COR-L47 (cell line): ENCODE data around the gene TP63.

ENCODE experiments used
- DNase-seq: peaks from one replicate; lab custom pipeline; 2025; lab: John Stamatoyannopoulos, UW

The TP63 gene

DNA sequence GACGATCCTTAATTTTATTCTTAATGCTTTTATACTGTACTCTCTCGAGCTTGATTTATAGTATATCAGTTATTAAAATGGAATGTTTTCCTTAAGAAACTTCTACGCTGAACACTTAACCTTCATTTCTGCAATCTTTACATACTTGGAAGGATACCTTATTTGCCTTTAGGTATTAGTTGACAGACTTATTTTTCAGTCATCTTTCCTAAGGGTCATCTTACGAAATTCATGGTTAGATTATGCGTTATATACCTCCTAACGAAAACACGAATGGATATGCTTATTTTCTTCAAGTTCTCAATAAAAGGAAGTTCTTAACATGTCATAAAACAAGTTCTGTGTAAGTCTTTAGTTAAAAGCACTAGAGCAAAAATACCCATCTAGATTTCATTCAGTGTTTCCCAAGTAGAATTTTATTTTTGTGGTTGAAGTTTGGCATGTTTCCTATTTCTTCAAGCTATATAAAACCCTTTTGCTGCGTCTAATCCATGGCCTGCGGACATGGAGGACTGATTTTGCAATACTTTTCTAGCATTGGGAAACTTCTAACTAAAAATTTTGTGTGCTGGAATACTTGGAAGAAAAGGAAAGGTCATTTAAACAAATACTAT is 231.3 kb downstream of the TP63 start:
- DNase-seq: no peak

DNA sequence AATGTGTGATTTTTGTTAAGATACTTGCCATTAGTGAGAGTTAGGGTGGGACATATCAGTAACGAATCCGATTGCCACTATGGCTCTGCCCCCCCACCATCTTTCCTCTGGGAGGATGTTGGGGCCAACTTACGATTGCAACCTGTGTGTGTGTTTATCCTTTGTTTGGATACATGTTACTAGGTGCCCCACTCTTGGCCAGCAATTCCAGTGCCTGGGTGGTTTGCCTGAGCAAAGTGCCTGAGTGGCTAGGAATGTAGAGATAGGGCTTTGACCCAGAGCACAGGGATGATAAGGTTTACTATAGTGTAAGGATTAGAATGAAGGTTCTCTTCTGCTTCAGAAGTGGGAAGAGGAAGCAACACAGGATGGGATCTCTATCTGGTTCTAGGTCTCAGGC is 231.8 kb downstream of the TP63 start:
- DNase-seq: no peak

DNA sequence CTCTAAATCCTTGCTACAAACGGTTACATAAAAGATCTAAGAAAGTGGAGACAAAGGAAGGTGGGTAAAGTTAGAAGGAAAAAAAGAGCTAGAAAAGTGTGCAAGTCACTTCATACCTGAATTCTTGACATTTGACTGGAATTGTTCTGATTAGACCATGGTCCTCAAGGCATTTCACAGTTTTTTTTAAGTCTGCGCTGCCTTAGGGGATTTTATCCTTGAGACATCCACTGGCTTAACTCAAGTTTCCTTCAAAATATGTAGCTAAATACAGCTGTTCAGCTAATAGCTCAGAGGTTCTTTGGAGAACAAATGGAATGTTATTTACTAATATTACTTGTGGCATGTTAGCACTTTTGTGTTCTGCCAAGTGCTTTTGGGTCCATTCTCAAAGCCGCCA is 236.9 kb downstream of the TP63 start:
- DNase-seq: no peak

DNA sequence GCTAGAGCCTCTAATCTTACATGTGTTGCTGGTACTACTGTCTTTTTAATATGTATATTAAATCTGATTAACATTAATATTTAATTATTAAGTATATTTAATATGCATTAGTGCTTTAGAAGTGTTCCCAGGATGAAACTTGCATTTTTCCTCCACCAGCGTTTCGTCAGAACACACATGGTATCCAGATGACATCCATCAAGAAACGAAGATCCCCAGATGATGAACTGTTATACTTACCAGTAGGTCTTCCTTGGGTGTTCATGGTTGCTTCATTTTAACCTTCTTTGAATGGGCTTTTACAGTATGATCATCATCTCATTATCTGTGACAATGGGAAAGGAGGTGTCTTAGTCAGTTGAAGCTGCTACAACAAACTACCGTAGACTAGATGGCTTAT is 238.0 kb downstream of the TP63 start:
- no peak for DNase-seq

DNA sequence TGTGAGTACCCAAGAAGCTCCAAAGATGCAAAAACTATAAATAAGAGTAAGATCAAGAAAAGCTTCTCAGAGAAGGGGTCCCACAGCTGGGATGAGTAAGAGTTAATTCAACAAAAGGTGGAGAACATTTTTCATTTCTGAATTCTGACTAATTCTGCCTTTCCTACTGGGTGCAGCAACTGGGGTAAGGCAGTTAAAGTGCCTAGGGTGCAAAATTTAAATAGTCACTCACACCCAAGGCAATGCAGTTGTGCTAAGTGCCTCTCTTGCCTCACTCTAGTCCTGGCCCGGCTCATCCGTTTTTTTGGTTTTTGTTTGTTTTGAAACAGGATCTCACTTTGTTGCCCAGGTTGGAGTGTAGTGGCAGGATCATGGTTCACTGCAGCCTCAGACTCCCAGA is 240.2 kb downstream of the TP63 start:
- no peak for DNase-seq

DNA sequence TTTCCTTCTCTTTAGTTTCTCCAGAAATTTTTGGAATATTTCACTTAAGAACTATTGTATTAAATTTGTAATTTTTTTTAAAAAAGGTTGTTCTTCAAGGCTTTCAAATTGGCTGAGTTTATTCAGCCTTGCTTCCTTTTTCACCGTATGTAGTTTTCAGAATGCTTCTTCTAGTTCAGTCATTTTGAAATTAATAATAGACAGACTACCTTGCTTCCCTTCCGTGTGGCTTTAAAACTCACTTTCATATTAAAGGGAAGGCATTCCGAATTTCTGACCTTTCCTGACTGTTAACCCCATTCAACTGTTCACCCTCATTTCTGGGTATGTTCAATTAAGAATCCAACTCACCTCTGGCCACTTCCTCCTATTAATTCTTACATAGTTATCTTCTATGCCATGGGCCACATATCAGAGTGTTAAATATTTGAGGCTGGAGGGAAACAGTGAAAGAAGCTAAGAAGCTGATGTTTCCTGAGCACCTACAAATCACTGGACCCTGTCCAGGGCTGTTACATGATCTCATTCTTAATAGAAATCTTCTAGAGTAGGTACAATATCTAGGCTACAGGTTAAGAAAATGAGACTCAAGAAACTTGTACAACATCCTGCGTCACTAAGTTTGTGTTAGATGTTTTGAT is 252.0 kb downstream of the TP63 start:
- no peak for DNase-seq

DNA sequence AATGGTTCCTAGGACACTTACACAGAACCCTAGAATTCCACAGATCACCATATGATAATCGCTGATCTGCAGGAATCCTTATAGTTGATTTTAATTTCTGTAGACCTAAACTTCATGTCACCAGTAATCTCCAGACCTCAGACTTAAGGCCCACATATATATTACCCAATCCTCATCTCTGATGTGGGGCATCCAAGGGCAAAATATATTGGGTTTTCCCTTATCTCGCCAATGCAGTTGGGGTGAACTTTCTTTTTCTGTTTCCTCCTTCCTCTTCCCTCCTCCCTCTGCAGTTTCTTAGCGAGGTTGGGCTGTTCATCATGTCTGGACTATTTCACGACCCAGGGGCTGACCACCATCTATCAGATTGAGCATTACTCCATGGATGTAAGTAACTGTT is 259.3 kb downstream of the TP63 start:
- no peak for DNase-seq

DNA sequence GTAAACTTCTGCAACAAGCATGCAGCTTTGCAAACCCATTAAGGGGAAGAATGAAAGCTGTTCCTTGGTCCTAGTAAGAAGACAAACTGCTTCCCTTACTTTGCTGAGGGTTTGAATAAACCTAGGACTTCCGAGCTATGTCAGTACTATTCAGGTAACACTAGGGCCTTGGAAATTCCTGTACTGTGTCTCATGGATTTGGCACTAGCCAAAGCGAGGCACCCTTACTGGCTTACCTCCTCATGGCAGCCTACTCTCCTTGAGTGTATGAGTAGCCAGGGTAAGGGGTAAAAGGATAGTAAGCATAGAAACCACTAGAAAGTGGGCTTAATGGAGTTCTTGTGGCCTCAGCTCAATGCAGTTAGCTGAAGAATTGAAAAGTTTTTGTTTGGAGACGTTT is 265.3 kb downstream of the TP63 start:
- DNase-seq: no peak

DNA sequence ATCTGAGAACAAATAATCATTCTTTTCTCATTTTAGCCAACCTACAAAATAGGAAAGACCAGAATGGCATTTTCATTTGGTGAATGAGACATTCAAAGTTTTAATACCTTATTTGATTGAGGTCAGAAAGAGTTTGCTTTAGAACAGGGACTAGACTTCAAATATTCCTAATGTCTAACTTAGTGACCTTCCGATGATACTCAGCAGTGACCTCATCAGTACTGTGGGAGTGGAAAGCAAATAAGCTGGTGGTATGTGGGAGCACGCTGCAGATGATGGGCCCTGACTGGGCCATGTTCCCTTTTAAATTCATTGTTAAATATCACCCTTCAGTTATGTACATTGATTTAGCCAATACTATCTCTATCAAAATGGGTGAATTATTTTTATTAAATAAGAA is 266.2 kb downstream of the TP63 start:
- DNase-seq: no peak

DNA sequence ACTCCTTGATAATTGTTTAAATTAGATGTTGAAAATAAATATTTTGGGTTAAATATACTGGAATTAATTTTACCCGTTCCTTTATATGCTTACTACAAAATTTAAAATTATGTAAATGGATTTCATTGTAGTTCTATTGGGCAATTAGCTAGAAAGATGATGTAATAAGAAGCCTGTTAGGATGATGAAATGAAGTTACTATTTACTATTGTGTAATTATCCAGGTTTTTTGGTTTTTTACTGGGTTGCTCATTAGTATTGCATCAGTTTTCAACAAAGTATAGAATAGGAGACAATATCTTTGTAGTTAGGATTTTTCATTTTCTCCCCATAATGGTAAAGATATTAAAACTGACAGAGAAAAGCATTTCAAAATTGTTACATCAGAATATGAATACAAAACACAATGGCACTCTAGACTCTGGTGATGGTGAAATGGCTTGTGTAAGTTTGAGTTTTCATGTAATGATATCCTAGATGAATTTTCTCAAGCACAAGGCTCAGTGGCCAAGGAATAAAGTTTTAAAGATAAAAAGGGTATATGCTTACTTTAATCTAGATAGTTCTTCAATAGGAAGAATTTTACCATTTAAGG is 267.5 kb downstream of the TP63 start:
- DNase-seq: no peak

DNA sequence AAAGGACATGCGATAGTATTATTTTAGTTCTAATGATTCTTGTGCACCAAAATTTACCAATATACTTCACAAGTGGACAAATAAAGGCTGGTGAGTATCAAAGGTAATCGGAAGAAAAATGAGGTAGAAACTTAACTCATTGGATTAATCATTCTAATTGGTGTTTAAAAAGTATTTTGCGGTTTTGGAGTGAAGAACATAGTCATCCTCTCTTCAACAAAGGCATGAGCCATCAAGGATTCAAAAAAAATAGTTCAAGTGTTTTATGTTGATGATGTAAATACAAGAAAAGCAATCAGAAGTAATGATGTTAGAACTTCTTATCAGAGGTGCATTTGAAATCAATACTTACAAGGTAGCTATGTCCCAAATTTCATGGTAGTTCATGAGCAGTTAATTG is 268.0 kb downstream of the TP63 start:
- DNase-seq: no peak

DNA sequence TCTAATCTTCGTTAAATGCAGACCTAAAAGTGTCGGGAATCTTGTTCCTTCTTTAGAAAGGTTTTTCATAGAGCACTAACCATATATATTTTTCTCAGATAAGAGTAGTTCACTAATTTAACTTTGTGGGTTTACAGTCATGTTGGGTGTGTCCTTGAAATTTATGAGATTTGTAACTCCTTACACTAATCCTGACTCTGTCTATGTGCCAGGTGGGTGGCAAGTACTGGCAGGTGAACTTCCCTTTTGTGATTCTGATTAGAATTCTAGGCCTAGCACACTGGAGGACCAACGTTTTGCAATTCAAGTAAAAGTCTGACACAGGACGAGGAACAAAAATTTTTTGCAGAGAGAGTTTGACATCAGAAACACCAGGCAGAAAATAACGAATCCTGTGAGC is 269.4 kb downstream of the TP63 start:
- DNase-seq: no peak

DNA sequence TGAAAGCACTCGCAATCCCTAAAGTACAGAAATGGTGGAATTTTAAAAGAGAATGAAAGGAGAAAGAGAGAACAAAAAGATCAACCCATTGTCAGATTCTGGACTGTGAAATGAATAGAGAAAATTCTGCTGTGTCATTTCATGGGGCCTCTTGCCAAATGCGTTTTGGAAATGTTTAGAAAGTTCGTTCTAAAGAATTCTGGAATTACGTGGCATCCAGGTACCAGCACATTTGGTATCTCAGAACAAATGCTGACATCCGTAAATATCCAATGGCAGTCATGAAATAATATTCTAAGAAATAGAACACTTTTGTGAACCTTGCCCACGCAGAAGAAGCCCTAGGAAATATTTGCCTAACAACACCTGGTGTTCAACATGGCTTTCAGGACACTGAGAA is 270.3 kb downstream of the TP63 start:
- no peak for DNase-seq

DNA sequence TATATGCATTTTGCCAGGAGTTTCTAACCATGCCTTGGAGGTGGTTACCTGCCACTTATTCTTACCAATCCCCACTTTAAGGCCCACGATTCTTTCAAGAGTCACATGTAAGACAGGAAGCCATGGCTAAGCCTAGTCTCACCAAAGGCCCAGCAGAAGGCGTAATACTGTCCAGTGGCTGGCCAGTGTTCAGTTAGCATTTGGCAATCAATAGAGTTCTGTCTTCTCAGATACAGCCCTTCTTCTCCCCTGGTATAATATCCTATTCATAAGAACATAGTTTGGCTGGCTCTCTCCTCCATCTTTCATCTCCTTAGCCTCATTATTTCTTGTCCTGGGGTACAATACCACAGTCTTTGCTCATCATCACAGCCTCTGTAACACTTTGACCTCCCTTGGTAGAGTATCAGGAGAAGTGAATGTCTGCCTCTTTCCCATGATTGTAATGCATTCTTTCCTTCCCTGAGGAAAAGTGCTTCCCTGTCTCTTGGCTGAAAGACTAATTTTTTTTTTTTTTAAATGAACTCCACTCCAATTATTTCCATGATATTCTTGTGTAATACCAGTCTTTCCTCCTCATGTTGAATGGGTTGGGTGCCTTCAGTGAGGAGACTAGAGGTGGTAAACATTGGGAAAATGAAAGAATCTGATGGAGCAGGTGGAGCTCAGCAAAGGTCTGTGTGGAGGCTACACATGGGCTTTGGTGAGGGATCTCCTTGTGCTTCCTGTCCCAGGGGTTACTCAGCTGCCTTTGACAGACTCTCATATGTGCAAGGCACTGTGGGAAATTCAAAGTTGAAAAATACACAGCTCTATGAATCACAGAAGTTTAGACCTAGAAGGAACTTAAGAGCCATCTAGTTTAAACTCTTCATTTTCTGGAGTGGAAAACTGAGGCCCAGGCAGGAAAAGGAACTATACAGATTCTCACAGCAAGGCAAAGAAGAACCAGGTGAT is 271.3 kb downstream of the TP63 start:
- no peak for DNase-seq

DNA sequence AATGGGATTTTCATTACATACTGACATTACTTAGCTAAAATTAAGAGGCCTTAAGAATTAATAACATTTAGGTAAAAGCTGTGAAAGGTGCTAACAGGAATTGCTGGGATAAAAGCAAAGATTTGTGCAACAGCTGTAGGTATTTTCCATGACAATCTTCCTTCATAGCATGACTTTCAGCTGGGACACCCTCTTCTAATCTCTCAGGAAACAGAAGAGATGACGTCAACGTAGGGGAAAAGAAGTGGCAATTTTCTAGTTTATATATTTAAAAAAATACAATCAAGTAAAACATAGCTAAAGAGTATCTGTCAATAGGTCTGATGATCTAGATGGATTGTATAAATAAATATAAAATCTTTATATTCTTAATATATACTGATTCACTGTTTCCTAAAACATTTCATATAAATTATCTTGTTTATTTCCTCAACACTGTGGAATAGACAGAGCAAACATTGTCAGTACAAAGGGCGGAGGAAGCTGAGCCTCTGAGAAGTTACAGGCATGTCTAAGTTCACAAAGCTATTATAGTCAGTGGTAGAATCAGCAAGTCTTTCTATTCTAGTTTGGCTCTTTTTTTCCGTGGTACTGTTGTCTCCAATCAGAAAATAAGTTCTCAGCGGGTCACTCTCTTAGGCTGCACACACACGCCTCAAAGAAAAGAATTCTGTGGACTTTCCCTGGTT is 272.5 kb downstream of the TP63 start:
- DNase-seq: no peak

DNA sequence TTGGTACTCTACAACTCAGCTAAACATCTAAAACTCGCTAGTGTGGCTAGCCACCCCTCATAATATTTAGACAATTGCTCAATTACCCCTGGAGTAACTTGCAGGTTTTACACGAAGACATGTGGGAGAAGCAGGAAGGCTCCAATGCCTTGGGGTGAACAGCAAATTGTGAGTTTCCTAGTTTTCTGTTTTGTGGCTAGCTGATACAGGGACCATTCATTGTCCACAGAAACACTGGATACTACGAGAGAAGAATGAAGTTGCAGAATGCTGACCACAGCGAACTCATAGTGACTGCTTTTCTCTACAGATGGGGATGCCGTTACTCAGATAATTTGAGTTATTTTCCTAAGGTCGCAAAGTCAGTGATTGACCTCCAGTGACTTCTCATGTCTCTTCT is 276.6 kb downstream of the TP63 start:
- DNase-seq: no peak

DNA sequence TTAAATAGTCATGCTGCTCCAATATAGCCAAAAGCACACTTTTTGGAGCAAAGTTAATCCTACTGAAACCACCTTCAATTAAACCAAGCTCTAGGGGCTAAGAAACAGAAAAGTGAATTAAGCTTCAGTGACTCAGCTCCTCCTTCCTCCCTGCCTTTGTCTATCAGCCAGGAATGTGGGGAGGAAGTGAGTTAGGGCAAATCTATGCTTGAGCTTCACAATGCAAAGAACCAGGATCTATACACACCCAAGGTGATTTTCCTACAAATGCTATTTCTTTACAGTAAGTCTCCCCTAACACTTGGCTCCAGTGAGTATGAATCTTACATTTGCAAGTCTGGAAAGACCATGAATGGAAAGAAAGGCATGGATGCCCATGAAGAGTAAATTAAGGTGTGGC is 277.5 kb downstream of the TP63 start:
- no peak for DNase-seq

DNA sequence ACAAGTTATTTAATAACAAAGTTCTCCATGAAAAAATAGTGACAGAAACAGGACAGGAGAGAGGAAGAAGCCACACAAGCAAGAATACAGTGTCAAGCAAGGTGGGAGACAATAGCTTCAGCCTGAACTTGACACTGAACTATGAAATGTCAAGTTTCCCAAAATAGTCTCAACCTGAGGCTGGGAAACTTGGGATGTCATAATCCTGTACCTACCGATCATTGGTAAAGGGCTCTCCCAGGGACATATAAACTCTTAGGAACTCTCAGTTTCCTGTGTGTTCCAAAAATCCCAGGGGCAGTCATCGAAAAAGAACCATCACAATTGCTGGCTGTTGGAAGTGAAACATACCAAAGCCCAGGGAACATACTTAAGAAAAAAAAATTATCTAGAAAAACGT is 277.9 kb downstream of the TP63 start:
- DNase-seq: no peak

DNA sequence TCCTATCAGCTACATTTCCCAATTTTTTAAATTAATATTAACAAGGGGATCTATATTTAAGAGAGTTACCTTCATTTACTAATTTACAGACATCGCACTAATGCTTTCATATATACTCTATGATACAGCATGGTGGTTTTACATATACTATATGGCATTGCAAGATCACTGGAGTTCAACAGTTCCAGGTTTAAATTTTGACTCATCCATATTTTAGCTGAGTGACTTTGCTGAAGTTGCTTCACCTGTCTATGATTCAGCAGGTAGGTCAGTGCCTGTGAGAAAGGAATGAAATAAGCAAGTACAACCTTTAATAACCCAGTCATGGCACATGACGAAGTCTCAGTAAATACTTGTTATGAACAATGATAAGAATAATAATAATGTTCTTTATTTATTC is 278.4 kb downstream of the TP63 start:
- DNase-seq: no peak

DNA sequence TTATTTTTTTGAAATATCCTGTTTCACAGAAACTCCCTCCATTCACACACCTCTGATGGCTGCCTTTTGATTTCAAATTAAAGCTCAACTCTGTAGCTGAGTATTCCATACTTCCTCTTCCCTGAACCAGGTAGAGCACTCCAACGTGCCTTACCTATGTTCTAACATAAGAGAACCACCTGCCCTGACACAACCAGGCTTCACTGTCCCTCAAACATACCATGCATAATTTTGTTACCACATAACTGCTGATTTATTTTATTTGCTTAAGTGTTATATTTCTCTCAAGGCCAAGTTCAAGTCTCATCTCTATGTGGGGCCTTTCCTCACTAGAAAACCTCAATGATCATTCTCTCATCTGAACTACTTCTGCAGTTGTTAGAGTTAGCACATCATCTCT is 279.8 kb downstream of the TP63 start:
- no peak for DNase-seq

DNA sequence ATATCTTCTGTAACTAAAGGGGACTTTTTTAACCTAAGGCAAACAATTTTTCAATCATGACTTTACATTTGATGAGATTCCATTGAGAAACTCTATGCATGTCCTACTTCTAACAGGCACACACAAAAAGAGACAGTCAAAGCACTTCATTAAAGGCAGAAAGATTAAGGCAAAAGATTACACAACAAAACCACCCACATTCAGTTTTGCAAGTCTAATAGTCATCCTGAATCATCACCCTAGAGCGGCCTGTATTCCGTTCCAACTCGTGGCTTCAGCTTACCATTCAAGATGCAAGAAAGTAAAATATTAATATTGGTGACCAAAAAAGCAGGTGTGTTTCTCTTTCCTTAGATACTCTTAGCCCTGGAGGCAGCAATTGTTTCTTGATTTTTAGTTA is 283.6 kb downstream of the TP63 start:
- DNase-seq: no peak

DNA sequence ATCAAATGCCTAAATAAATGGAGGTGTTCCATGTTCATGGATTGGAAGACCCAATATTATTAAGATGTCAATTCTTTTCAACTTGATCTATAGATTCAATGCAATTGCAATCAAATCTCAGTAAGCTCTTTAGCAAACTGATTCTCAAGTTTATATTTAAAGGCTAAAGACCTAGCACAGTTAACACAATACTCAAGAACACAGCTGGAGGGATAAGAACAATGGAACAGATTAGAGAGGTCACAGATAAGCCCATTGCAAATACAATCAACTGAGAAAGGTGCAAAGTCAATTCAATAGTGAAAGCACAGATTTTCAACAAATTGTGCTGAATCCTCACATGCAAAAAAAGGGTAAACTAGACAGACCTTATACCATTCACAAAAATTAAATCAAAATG is 290.6 kb downstream of the TP63 start:
- no peak for DNase-seq
